NCI-H2029 (cell line): ENCODE results near the gene NHSL2.
A peak's percentile ranks its signal among the peaks of the same experiment; 100 is the strongest.

ENCODE experiments used
- DNase-seq: peaks from one replicate; lab custom pipeline; 2025; lab: John Stamatoyannopoulos, UW

NHSL2 gene

GRCh38 chrX:72110876-72111708, 200.4 kb downstream of the NHSL2 start:
- no peak for DNase-seq

- DNase-seq: no peak
Measured at GRCh38 chrX:72113461-72113860, 202.8 kb downstream of the NHSL2 start.

DNA sequence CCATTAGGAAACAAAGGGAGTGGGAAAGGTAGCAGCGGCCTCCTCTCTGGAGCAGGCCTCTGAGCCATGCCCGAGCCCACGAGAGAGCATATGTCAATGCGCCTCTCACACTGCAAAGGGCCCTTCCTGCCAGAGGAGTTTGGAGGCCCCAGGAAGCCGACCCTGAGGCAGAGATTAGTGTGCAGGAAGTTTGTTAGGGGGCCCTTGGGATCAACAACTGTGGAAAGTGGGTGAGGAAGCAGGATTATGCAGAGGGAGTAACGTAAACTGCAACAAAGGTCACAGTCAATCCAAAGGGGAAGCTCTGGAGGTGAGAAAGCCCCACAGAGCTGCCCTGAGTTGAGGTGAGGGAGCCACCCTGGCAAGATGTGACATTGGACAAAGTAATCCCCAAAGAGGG, 203.7 kb downstream of the NHSL2 start:
- DNase-seq: no peak

DNA sequence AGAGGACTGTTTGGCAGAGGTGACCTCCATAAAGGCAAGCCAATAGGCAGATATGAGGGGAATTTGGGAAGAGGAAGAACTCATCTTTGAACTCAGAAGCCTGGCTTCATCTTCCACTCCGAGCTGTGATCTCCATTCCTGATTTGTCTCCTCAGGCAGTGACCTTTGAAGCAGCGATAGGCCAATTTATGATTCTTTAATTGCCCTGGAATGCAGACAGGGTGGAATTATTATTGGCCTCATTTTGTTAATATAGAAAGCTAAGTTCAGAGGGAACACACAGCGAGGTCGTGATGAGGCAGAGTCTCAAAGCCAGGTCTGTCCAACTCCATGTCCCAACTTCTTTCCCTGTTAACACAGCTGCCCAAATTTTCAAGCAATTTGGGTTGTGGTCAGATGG, 204.2 kb downstream of the NHSL2 start:
- DNase-seq: no peak

DNA sequence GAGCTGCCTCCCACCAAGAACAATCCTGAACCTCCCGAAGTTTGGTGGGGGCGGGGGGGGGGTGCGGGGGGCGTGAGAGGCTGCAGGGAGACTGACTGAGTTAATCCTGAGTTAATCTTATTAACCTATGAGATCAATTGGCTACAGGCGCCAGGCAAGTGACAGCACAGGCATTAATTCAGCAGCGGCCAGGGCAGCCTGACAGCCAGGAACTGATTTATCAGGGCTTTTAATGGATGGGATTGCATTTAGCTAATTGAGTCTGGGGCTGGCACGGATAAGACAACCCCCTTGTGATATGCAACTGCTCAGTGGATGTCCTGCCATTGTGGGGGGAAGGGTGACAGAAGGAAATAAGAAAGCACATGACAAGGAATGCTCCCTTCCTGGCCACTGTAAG, 204.7 kb downstream of the NHSL2 start:
- no peak for DNase-seq

GRCh38 chrX:72117636-72118210, 207.1 kb downstream of the NHSL2 start:
- DNase-seq: no peak

GRCh38 chrX:72120837-72121236, 210.2 kb downstream of the NHSL2 start:
- DNase-seq: no peak

- no peak for DNase-seq
Measured at GRCh38 chrX:72121383-72121782, 210.7 kb downstream of the NHSL2 start.

- DNase-seq: no peak
Measured at GRCh38 chrX:72122621-72123337, 212.1 kb downstream of the NHSL2 start.

DNA sequence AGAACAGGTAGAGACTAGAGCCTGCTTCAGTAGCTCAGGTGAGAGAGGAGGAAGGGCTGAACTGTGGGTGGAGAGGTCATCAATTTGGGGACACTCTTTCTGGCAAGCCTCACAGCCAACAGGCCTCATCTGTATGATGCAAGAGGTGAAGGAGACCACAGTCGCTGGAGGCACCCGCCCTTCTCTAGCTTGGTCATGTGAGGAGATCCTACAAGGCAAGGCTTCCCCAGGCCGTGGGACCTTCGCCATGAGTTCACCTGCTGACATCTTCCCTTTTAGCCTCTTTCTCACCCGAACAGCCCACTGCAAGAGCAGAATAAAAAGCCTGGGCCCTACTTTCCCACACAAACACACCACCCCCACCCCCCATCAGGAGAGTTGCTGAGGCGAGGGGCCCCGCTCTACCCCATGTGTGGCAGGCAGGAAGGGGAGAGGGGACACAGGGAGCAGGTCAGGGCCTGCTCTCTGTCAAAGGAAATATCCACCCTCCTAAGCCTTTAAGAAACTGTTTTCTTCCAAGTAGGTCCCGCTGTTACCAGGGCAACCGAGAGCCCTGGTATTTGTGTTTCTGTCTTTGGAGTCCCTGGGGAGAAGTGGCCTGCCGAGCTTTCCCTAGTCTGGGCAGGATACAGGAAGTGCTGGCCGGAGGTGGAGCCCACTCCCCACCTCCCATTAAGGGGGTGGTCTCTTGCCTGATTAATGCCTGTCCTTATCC, 213.0 kb downstream of the NHSL2 start:
- no peak for DNase-seq

GRCh38 chrX:72124540-72125201, 214.0 kb downstream of the NHSL2 start:
- no peak for DNase-seq

- peak; percentile 48 for DNase-seq
Measured at GRCh38 chrX:72125331-72126047, 214.8 kb downstream of the NHSL2 start.

DNA sequence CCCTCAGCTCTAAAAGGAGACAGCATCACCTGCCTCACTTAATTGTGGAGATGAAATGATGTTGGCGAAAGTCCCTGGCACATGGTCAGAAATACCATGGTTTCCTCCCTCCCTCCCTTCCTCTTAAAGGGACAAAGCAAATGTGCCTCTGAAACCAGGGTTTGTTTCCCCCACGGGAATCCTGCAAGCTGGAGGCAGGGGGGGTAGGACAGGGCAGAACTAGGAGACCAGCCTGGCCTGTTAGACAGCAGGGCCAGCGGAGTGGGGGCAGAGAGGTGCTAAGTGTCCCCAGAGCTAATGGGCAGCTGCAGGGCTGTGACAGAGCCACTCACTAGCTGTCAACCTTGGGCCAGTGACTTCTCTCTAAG, 215.4 kb downstream of the NHSL2 start:
- peak; percentile 48 for DNase-seq

GRCh38 chrX:72126539-72127140, 216.0 kb downstream of the NHSL2 start:
- peak; percentile 50 for DNase-seq

GRCh38 chrX:72127332-72127731, 216.7 kb downstream of the NHSL2 start:
- no peak for DNase-seq

GRCh38 chrX:72128183-72128834, 217.7 kb downstream of the NHSL2 start:
- DNase-seq: no peak

- no peak for DNase-seq
Measured at GRCh38 chrX:72128881-72129280, 218.2 kb downstream of the NHSL2 start.

GRCh38 chrX:72129661-72130060, 219.0 kb downstream of the NHSL2 start:
- no peak for DNase-seq

DNA sequence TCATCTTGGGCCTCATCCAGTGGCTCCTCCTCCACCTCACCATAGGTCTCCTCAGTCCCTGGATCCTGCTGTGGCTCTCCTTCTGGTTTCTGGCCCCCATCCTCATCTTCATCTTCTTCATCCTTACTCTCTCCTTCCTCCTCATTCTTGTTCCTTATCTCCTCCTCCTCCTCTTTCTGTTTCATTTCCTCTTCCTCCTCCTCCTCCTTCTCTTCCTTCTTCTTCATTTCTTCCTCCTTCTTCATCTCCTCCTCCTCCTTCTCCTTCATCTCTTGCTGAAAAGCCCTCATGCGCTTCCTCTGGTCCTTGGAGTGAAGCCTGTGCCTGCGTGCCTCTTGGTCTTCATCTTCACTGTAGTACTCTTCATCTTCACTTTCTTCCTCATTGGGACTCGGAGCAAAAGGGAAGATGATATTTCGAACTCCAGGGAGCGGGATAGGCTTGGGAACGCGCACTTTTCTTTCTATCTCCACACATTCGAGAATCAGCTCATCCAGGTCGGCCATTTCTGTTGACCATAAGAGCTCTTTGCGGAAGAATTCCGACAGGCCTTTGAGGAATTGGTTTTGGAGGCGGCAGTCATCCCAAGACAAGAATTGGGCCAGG, 219.6 kb downstream of the NHSL2 start:
- no peak for DNase-seq

DNA sequence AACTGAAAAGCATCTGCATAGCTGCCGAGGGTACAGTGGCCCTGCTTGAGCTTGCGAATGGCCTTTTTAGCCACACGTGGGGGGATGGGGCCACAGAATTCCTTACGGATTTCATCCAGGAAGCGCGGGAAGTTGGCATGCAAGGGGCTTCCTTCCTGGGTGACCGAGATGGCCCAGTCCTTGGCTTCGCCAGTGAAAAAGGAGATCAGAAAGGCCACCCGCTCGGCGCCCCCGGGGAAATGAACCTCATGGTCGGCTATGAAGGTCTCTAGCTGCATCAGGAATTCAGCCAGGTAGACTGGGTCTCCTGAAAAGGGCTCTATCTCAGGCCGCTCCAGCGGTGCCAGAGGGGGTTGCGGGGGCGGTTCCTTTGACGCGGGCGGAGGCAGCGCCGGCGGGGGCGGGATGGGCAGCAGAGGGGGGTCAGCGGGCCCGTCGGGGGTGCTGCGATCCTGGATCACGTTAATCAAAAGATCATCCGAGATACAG, 220.2 kb downstream of the NHSL2 start:
- no peak for DNase-seq
